ENCODE measurements around the gene ZFAND6.

ZFAND6 gene

GRCh38 chr15:80052597-80053304, 6.7 kb upstream of the ZFAND6 start:
- DNase-seq: no peak

GRCh38 chr15:80055933-80056332, 3.5 kb upstream of the ZFAND6 start:
- no peak for DNase-seq

GRCh38 chr15:80058044-80058443, 1.4 kb upstream of the ZFAND6 start:
- no peak for DNase-seq

GRCh38 chr15:80059786-80060355, 395 bp downstream of the ZFAND6 start:
- DNase-seq: peak; percentile 34

- peak; percentile 41 for DNase-seq
Observed at GRCh38 chr15:80060356-80061006, 1.0 kb downstream of the ZFAND6 start.

GRCh38 chr15:80061582-80061981, 2.1 kb downstream of the ZFAND6 start:
- no peak for DNase-seq

- no peak for DNase-seq
Observed at GRCh38 chr15:80066912-80067311, 7.4 kb downstream of the ZFAND6 start.

GRCh38 chr15:80068578-80068977, 9.1 kb downstream of the ZFAND6 start:
- DNase-seq: no peak

- DNase-seq: no peak
Observed at GRCh38 chr15:80070840-80071239, 11.4 kb downstream of the ZFAND6 start.

GRCh38 chr15:80071652-80072051, 12.2 kb downstream of the ZFAND6 start:
- no peak for DNase-seq

GRCh38 chr15:80072285-80072994, 13.0 kb downstream of the ZFAND6 start:
- DNase-seq: no peak

GRCh38 chr15:80073197-80073596, 13.7 kb downstream of the ZFAND6 start:
- no peak for DNase-seq

GRCh38 chr15:80076321-80077318, 17.1 kb downstream of the ZFAND6 start:
- DNase-seq: no peak

GRCh38 chr15:80081390-80081789, 21.9 kb downstream of the ZFAND6 start:
- DNase-seq: no peak

- no peak for DNase-seq
Observed at GRCh38 chr15:80087104-80087503, 27.6 kb downstream of the ZFAND6 start.

- DNase-seq: no peak
Observed at GRCh38 chr15:80090041-80090440, 30.6 kb downstream of the ZFAND6 start.

GRCh38 chr15:80090879-80091503, 31.5 kb downstream of the ZFAND6 start:
- DNase-seq: no peak

GRCh38 chr15:80093854-80094418, 34.5 kb downstream of the ZFAND6 start:
- no peak for DNase-seq

GRCh38 chr15:80095511-80095910, 36.0 kb downstream of the ZFAND6 start:
- DNase-seq: no peak

GRCh38 chr15:80095969-80096368, 36.5 kb downstream of the ZFAND6 start:
- DNase-seq: no peak

- no peak for DNase-seq
Observed at GRCh38 chr15:80098341-80098740, 38.9 kb downstream of the ZFAND6 start.

GRCh38 chr15:80099241-80099640, 39.8 kb downstream of the ZFAND6 start:
- DNase-seq: no peak
